Breast epithelium (tissue), 4 donors: ENCODE data around the gene ACTR3. TPM values are rescaled to one million over a fixed set of nuclear protein-coding genes. Genes with fewer than 3 reads are reported as not detected.

ENCODE experiments used
- DNase-seq, 2 donors: peaks; one replicate each; pipeline ENCODE4 v3.0.0-alpha.2; 2019; ENCODE audit warnings: low spot score in 2 of 2
- H3K27ac ChIP-seq, 2 donors: fragments of 200-600 bp; sonication (generic) in 1 of 2; one replicate each; pipeline ENCODE4 v1.5.1; 2016 to 2019; ENCODE audit warnings: mild to moderate bottlenecking in 1 of 2
- H3K27me3 ChIP-seq, 2 donors: fragments of 200-600 bp; sonication (generic) in 1 of 2; one replicate each; pipeline versions ENCODE4 v1.5.1 to v1.6.0; 2017 to 2019; ENCODE audit warnings: control low read depth in 1 of 2, mild to moderate bottlenecking in 1 of 2
- H3K36me3 ChIP-seq: fragments of 200-600 bp; one replicate; pipeline ENCODE4 v1.5.1; 2019
- H3K4me1 ChIP-seq, 2 donors: fragments of 200-600 bp; sonication (generic); one replicate each; pipeline ENCODE4 v1.5.1; 2016 to 2019; ENCODE audit warnings: control low read depth in 1 of 2
- H3K4me3 ChIP-seq, 3 donors: fragments of 200-600 bp; sonication (generic); 1 replicate in 2 of 3; 2 replicates in 1 of 3; pipeline ENCODE4 v1.5.1; 2016 to 2019; ENCODE audit warnings: mild to moderate bottlenecking in 3 of 3, moderate library complexity in 2 of 3
- H3K9me3 ChIP-seq, 2 donors: fragments of 200-600 bp; sonication (generic) in 1 of 2; one replicate each; pipeline ENCODE4 v1.5.1; 2016 to 2019; ENCODE audit warnings: control low read depth in 1 of 2
- CTCF ChIP-seq, 3 donors: fragments of 450-650 bp; IDR thresholded peaks; one replicate each; pipeline ENCODE4 v1.5.1; 2016 to 2017; ENCODE audit warnings: antibody characterized with exemption in 3 of 3, mild to moderate bottlenecking in 3 of 3, moderate library complexity in 3 of 3
- POLR2A ChIP-seq: fragments of 450-650 bp; IDR thresholded peaks from one replicate; pipeline ENCODE4 v1.6.1; 2016; ENCODE audit warnings: antibody characterized with exemption, mild to moderate bottlenecking, moderate library complexity
- POLR2AphosphoS5 ChIP-seq, 3 donors: sonication (generic); formaldehyde crosslinking; IDR thresholded peaks; one replicate each; pipeline ENCODE4 v1.6.1; 2017; ENCODE audit warnings: antibody characterized with exemption in 3 of 3
- intact Hi-C: fragments of 100-400 bp; cut with DNase I; formaldehyde crosslinking; loops from one replicate; pipeline ENCODE4 v1.15.1; 2023; ENCODE audit warnings: low total_unique reads
- total RNA-seq, 3 donors: library from RNA; depleted of rRNA; stranded (reverse); fragments of >200 nt; gene quantifications; one replicate each; pipeline ENCODE4 v1.1.0, GENCODE V29; 2016

ACTR3 gene
- total RNA-seq, 3 donors from 2014 or later: 98.4 to 150 (median 117) TPM

GRCh38 chr2:113973810-113974209 is 83.9 kb downstream of the ACTR3 start:
- no peak for TF ChIP-seq POLR2AphosphoS5 (IDR thresholded peaks at IDR 0.05)
- no peak overlapping the region for H3K27ac ChIP-seq

GRCh38 chr2:113974727-113975126 is 84.8 kb downstream of the ACTR3 start:
- Histone ChIP-seq H3K27me3 (no peaks in the 10 kb centered on the region), H3K9me3 (peaks cover 0 to 5% of the 10 kb centered on the region in 2 donors), H3K4me1 (no peaks in the 10 kb centered on the region), H3K27ac (no peak overlapping the region), H3K4me3 (no peak overlapping the region), H3K36me3 (no peaks in the 10 kb centered on the region)
- no peak for TF ChIP-seq POLR2A
- TF ChIP-seq CTCF (IDR thresholded peaks at IDR 0.05): no peak
- TF ChIP-seq POLR2AphosphoS5 (IDR thresholded peaks at IDR 0.05): no peak
- intact Hi-C loops: no loop called here
- DNase-seq: no peak

More at GRCh38 chr2:113973810-113974209, 83.9 kb downstream of the ACTR3 start:
- intact Hi-C loops: no loop called here
- Histone ChIP-seq H3K9me3 (no peaks in the 10 kb centered on the region), H3K4me3 (no peak overlapping the region), H3K36me3 (no peaks in the 10 kb centered on the region), H3K4me1 (no peaks in the 10 kb centered on the region), H3K27me3 (no peaks in the 10 kb centered on the region)
- DNase-seq: no peak

- H3K27ac ChIP-seq: no peak overlapping the region
- TF ChIP-seq POLR2A (no peak), CTCF (IDR thresholded peaks at IDR 0.05) (no peak), POLR2AphosphoS5 (IDR thresholded peaks at IDR 0.05) (no peak)
- no peak for DNase-seq
- H3K36me3 ChIP-seq: no peaks in the 10 kb centered on the region
- peaks cover 0 to 7% of the 10 kb centered on the region in 2 donors for H3K9me3 ChIP-seq
- H3K4me3 ChIP-seq: no peak overlapping the region
- H3K27me3 ChIP-seq: no peaks in the 10 kb centered on the region
- intact Hi-C loops: no loop called here
- no peaks in the 10 kb centered on the region for H3K4me1 ChIP-seq
These were observed 86.5 kb downstream of the ACTR3 start for GRCh38 chr2:113976277-113976928.

GRCh38 chr2:113977060-113977659 is 87.3 kb downstream of the ACTR3 start:
- peak overlapping the region; percentile 56 to 87 for H3K27ac ChIP-seq
- H3K27me3 ChIP-seq: no peaks in the 10 kb centered on the region
- no peaks in the 10 kb centered on the region for H3K36me3 ChIP-seq
- H3K4me3 ChIP-seq: no peak overlapping the region
- H3K4me1 ChIP-seq: no peaks in the 10 kb centered on the region
- intact Hi-C loops: no loop called here
- H3K9me3 ChIP-seq: peaks cover 0 to 7% of the 10 kb centered on the region in 2 donors
- no peak for DNase-seq
- TF ChIP-seq POLR2A: no peak
- TF ChIP-seq CTCF (IDR thresholded peaks at IDR 0.05): peak in 1 of 3 donors; percentile 3

GRCh38 chr2:113977660-113978523 is 88.0 kb downstream of the ACTR3 start:
- Histone ChIP-seq H3K27me3 (no peaks in the 10 kb centered on the region), H3K9me3 (peaks cover 0 to 7% of the 10 kb centered on the region in 2 donors), H3K36me3 (no peaks in the 10 kb centered on the region), H3K4me3 (no peak overlapping the region), H3K27ac (peak overlapping the region; percentile 68 to 87), H3K4me1 (no peaks in the 10 kb centered on the region)
- DNase-seq: peak in 1 of 2 donors; percentile 83
- TF ChIP-seq POLR2AphosphoS5 (IDR thresholded peaks at IDR 0.05) (peak in 1 of 3 donors; percentile 9), CTCF (IDR thresholded peaks at IDR 0.05) (peak; percentile 3 to 53 (median 15)), POLR2A (no peak)
- intact Hi-C loops: no loop called here
